Vagina (tissue), 2 donors: ENCODE results near the gene TM4SF5.

Source experiments
- POLR2A ChIP-seq, 2 donors: fragments of 450-650 bp; IDR thresholded peaks; one replicate each; pipeline ENCODE4 v1.6.1; 2017; ENCODE audit warnings: antibody characterized with exemption in 2 of 2, mild to moderate bottlenecking in 2 of 2, moderate library complexity in 2 of 2
- TF ChIP-seq, protein P1 (sequence below), 3 experiments: fragments of 450-650 bp in 2 of 3; fragments of 200-600 bp in 1 of 3; sonication (generic) in 1 of 3; IDR thresholded peaks; one replicate each; pipeline ENCODE4 v1.5.1; 2017 to 2019; ENCODE audit warnings: antibody characterized with exemption in 3 of 3, mild to moderate bottlenecking in 2 of 3, moderate library complexity in 2 of 3

DNA sequence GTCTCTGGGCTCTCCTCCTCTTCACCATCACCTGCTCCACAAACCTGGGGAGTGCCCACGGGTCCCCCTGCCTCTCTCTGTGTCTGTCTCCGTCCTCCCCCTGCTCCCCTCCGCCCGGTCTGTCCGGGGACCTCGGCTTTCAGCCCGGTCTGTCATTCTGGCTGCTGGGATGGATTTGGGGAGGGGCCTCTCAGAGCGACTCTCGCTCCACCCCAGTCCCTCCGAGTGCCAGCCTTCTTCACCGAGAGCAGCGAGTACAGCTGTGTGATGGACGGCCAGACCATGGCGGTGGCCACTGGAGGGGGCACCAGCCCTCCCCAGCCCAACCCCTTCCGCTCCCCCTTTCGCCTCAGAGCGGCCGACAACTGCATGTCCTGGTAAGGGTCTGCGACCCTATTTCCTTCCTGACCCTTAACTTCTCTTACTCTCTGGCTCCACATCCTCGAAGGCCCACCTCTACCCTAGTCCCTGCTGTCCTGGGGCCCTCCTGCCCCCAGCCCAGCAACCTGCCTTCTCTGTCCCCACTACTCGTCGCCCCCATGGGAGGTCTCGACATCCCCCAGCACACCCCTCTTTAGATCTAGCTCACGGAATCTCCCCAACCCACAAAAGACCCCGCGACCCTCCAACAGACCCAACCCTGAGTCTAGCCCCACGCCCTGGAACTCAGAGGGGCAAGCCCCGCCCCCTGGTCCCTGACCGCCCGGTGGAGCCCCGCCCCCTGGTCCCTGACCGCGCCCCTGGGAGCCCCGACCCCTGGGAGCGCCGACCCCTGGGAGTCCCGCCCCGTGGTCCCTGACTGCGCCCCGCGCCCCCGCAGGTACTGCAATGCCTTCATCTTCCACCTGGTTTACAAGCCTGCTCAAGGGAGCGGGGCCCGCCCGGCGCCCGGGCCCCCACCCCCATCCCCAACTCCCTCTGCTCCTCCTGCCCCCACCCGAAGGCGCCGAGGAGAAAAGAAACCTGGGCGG is 26.4 kb upstream of the TM4SF5 start:
- TF ChIP-seq, protein P1, sequence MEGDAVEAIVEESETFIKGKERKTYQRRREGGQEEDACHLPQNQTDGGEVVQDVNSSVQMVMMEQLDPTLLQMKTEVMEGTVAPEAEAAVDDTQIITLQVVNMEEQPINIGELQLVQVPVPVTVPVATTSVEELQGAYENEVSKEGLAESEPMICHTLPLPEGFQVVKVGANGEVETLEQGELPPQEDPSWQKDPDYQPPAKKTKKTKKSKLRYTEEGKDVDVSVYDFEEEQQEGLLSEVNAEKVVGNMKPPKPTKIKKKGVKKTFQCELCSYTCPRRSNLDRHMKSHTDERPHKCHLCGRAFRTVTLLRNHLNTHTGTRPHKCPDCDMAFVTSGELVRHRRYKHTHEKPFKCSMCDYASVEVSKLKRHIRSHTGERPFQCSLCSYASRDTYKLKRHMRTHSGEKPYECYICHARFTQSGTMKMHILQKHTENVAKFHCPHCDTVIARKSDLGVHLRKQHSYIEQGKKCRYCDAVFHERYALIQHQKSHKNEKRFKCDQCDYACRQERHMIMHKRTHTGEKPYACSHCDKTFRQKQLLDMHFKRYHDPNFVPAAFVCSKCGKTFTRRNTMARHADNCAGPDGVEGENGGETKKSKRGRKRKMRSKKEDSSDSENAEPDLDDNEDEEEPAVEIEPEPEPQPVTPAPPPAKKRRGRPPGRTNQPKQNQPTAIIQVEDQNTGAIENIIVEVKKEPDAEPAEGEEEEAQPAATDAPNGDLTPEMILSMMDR (IDR thresholded peaks at IDR 0.05) = no peak
- TF ChIP-seq POLR2A (IDR thresholded peaks at IDR 0.05) = no peak
